ENCODE data around the gene GABRR1.
A peak's percentile ranks its signal among the peaks of the same experiment; 100 is the strongest.

Gene GABRR1

DNA sequence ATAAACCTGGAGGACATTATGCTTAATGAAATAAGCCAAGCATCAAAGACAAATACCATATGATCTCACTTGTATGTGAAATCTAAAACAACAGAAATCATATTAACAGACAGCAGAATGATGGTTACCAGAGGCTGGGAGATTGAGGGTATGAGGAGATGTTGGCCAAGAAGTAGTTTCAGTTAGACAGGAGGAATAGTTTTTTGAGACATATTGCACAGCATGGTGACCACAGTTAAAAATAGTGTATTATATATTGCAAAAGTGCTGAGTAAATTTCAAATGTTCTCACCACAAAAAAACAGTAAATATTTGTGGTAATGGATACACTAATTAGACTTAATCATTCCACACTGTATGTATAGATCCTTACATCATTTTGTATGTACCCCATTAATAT, 1.8 kb downstream of the GABRR1 start:
- no peak for DNase-seq

DNA sequence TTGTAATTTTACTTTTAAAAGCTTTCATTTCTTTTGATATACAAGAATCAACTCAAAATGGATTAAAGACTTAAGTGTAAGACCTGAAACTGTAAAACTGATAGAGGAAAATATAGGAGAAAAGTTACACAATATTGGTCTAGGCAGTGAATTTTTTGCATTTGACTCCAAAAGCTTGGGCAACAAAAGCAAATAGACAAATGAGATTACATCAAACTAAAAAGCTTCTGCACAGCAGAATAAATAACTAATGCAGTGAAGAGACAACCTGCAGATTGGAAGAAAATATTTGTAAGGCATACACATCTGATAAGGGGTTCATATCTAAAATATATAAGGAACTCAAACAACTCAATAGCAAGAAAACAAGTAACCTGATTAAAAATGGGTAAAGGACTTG, 3.0 kb downstream of the GABRR1 start:
- DNase-seq, result no peak

DNA sequence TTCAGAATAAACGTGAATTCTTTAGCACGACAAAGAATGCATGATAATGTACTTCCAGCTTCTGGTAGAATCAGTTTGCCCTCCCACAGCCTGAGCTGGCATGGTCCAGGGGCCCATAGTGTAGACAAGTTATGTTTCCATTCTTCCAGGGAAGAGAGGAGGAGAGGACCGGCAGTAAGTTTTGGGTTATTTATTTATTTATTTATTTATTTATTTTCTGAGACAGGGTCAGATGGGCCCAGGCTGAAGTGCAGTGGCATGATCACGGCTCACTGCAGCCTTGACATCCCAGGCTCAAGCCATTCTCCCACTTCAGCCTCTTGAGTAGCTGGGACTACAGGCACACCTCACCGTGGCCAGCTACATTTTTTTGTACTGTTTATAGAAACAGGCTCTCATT, 4.7 kb downstream of the GABRR1 start:
- no peak for DNase-seq

DNA sequence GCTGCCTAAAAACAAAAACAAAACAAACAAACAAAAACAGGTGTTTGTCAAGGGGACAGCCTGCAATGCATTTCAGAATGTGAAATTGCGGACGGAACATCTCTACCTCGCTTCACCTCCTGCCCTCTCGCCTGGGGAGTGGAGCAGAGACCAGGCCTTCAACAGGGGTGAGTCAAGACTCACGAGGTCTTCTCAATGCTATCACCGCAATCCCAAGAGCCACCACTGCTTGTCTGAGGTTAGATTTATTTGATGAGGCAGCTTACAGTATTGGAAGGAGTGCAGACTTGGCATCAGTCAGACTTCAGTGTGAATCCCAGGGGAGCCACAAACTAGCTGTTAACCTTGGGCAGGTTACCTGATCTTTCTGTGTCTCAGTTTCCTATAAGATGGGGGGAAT, 7.7 kb downstream of the GABRR1 start:
- DNase-seq, result no peak

GRCh38 chr6:89208551-89208950, 8.6 kb downstream of the GABRR1 start:
- DNase-seq, result no peak

GRCh38 chr6:89205819-89206218, 11.3 kb downstream of the GABRR1 start:
- DNase-seq, result no peak

DNA sequence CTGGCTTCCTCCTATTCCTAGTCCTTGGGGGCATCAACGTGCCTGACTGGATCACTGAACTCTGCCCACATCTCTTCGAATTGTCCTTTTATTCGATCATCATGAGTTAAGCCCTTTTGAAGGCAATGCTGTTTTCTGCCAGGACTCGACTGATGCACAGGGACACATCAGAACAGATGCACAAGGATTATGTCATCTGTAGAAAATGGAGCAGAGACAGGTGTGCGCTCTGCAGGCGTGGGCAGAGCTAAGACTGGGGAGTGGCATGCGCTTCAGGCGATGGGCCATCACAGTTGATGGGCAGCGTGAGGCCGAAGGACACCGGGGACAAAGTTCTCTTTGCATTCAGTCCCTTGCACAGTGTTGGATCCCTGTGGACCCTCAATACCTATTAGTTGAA, 13.1 kb downstream of the GABRR1 start:
- no peak for DNase-seq

- no peak for DNase-seq
Observed at GRCh38 chr6:89200706-89201215, 16.4 kb downstream of the GABRR1 start.

DNA sequence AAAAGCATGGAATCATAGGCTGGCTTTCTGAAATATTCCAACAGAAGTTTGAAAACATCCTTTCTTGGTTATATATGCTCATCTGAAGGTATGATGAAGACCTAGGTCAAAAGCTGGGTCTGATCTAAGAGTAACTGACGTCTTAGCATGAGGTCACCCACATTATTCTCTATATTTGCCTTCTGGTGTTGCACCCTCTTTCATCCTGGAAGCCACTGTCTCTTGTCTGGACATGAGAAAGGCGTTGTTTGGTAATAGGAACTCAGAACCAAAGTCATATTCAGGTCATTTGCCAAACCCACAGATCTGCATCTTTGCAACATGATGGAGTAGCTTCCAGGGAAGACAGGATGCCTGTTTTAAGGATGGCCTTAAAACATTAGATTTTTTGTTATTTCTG, 17.6 kb downstream of the GABRR1 start:
- no peak for DNase-seq

DNA sequence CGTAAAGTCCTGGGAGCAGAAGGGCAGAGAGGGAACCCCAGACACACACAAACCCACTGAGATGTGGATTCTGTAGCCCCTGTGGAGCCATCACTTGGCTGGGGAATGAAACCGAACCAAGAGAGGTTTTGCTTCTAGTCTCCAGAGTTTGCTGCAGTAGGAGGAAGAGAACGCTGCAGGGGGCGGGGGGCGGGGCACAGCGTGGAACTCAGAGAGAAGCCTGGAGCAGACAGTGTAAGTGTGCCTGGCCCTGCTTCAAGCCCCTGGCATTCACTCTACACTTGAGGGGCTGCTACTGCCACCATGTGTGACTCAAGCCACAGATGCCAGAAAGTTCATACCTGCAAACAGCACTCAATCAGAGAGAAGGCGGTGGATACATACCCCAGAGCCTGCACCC, 18.9 kb downstream of the GABRR1 start:
- no peak for DNase-seq

- no peak for DNase-seq
Observed at GRCh38 chr6:89197141-89197540, 20.0 kb downstream of the GABRR1 start.

DNA sequence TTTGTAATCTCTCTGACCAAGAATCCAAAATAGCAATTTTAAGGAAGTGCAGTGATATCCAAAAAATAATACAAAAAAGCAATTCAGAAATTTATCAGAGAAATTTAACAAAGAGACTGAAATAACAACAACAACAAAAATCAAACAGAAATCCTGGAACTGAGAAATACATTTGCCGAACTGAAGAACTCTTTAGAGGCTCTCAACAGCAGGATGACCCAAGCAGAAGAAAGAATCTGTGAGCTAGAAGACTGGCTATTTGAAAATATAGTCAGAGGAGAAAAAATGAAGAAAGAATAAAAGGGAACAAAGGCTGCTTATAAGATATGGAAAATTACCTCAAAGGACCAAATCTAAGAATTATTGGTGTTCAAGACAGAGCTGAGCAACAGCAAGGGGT, 22.6 kb downstream of the GABRR1 start:
- DNase-seq, result no peak

- no peak for DNase-seq
Observed at GRCh38 chr6:89190741-89191140, 26.4 kb downstream of the GABRR1 start.

DNA sequence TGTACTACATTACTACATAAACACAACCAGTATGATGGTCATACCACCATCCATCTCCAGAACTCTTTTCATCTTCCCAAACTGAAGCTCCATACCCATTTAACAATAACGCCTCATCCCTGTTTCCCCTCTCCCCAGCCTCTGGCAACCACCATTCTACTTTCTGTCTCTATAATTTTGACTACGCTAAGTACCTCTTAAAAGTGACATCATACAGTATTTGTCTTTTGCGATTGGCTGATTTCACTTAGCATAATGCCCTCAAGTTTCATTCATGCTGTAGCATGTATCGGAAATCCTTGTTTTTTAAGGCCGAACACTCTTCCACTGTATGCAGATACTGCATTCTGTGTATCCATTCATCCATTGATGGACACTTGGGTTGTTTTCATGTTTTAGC, 29.7 kb downstream of the GABRR1 start:
- no peak for DNase-seq

DNA sequence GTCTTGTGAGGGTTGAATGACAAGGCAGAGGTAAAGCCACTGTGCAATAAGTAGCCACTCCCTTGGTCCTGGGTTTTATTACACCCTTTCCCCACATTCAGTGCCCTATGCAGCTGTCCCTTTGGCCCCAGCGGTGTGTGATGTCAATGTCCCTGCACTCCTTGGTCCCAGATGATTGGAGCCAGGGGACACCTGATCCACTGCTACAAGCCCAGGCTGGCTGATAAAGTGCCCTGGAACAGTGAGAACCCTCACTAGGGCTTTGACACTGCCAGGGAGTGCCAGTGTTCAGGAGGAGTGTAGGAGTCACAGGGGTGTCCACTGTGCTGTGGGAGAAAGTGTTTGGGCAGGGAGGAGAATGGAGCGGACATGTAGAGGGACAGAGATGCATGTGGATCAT, 30.4 kb downstream of the GABRR1 start:
- DNase-seq, result no peak

DNA sequence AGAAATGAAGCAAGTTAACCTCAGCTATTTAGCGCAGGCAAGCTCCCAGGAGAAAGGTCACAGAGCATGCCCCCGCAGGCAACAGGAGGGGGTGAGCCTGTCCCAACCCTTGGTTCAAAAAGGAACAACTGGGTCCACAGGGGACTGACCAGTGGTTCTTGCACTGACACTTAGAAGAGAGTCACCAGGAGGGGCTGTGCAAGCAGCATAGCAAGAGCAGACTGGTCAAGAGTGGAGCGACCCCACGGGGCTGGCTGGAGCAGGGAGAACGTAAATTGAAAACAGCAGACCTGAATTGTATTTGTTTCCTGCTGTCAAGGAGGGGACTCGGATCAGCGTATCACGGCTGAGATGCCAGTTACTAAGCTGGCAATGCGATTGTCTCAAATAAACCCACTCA, 32.8 kb downstream of the GABRR1 start:
- DNase-seq, result no peak

DNA sequence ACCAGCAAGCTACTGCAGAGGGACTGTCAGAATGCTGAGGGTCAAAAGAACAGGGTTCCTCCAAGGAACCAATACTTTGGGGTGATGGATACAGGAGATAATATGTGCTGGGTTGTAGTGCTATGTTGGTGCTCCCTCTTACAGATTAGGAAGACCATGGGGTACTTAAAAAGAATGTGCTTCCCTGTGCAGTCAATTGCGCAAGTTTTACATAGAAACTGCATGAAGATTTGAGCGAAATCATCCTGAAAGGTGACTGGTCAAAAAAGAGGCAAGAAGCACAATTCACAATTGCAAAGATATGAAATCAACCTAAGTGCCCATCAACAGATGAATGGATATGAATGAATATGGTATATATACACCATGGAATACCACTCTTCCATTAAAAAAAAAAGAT, 33.9 kb downstream of the GABRR1 start:
- DNase-seq, result no peak

DNA sequence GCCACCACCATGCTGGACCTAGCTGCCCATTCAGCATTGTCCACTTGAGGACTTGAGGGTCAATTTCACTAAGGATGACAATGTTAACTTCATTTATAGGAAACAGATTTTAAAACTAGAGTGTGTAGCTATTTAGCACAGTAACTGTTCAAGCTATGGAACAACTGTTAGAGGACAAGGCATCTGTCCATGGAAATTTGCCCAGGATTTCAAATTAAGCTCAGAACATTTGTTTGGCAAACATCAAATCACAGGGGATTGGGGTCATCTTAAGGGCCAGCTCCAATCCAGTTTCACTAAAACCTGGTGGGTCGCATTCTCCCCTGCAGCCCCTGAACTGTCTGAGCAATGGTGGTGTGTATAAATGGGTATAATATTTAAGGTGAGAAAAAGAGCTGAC, 36.2 kb downstream of the GABRR1 start:
- DNase-seq, result no peak

DNA sequence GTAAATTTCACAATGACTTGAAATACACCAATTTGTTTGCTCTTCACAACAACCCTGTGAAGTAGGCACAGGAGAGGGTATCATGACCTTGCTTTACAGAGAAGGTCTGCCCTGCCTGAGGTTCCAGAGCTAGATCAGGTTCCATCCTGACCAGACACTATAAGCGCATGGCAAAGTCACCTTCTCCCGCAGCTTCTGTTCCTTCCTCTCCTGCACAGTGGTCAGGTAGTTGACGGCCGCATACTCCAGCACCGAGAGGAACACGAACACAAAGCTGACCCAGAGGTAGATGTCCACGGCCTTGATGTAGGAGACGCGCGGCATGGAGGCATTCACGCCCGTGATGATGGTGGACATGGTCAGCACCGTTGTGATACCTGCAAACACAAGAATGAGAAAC, 37.0 kb downstream of the GABRR1 start:
- no peak for DNase-seq

GRCh38 chr6:89173634-89174033, 43.5 kb downstream of the GABRR1 start:
- no peak for DNase-seq

- DNase-seq, result no peak
Observed at GRCh38 chr6:89172131-89172530, 45.0 kb downstream of the GABRR1 start.

DNA sequence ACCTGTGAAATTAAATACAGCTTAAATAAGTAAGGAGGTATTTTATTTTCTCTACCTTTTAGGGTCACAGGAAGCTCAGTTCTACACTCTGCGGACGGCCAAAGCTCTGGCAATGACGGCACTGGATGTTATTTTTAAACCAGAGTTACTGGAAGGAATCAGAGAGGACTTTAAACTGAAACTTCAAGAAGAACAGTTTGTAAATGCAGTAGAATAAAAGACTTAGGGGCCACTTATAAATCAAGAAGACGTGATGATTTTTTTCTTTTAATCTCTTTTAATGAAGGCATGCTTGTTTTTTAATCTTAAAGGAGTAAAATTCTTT, 55.1 kb downstream of the GABRR1 start:
- no peak for DNase-seq

- peak; percentile 14 for DNase-seq
Observed at GRCh38 chr6:89161326-89162046, 55.7 kb downstream of the GABRR1 start.

GRCh38 chr6:89160331-89161092, 56.6 kb downstream of the GABRR1 start:
- no peak for DNase-seq

All from fibroblast of skin of abdomen (primary cell).